SJCRH30 (cell line): Measurements from ENCODE around the gene GNAQ. TPM values are rescaled to one million over a fixed set of nuclear protein-coding genes. Genes with fewer than 3 reads are reported as not detected.
A peak's percentile ranks its signal among the peaks of the same experiment; 100 is the strongest.
"Not testable (repeated sequence)": the region's sequence is repeated elsewhere in the genome, so short reads cannot be mapped to it uniquely, and the experiment has no call there.

Source experiments
- DNase-seq, 2 experiments: peaks; one replicate each; pipeline ENCODE4 v3.0.0-alpha.2; 2015 to 2020
- H3K27ac ChIP-seq: fragments of 250-450 bp; sonication (Bioruptor Pico); 2 replicates; pipeline ENCODE4 v1.5.1; 2020; ENCODE audit warnings: mild to moderate bottlenecking, moderate library complexity
- H3K27me3 ChIP-seq: fragments of 250-450 bp; sonication (Bioruptor Pico); 2 replicates; pipeline ENCODE4 v1.5.1; 2020; ENCODE audit warnings: mild to moderate bottlenecking, moderate library complexity
- H3K36me3 ChIP-seq: fragments of 250-450 bp; sonication (Bioruptor Pico); 2 replicates; pipeline ENCODE4 v1.5.1; 2020; ENCODE audit warnings: mild to moderate bottlenecking, moderate library complexity
- H3K4me1 ChIP-seq: fragments of 250-450 bp; sonication (Bioruptor Pico); 2 replicates; pipeline ENCODE4 v1.5.1; 2020; ENCODE audit warnings: mild to moderate bottlenecking, moderate library complexity
- H3K4me3 ChIP-seq: fragments of 250-450 bp; sonication (Bioruptor Pico); 2 replicates; pipeline ENCODE4 v1.5.1; 2020; ENCODE audit warnings: mild to moderate bottlenecking, moderate library complexity
- H3K9me3 ChIP-seq: fragments of 250-450 bp; sonication (Bioruptor Pico); replicated peaks from 2 replicates; pipeline ENCODE4 v1.5.1; 2020; ENCODE audit warnings: mild to moderate bottlenecking, moderate library complexity
- total RNA-seq: library from RNA; depleted of rRNA; stranded (reverse); fragments of >200 nt; shearing (Covaris generic); gene quantifications from 2 replicates; pipeline ENCODE4 v1.2.3, GENCODE V29; 2014

The GNAQ gene
- total RNA-seq, 1 experiment from 2014 or later, result 28.8 TPM

DNA sequence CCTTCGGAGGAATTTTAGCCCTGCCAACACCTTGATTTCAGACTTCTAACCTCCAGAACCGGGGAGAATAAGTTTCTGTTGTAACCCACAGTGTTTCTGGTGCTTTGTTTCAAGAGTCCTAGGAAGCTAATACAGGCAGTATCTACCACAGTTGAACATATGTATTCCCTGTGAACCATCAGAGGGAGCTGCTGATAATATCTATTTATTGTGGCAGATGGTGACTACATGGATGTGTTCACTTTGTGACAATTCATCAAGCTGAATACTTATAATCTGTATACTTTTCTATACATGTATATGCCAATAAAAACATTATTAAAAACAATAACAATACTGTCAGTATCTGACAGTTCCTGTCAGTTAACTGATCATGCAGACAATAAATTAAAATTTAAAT is 246.3 kb downstream of the GNAQ start:
- H3K36me3 ChIP-seq, result peaks cover 3% of the 10 kb centered on the region; the same call in 1 of the 2 replicates
- no peaks in the 10 kb centered on the region for H3K27me3 ChIP-seq
- H3K4me1 ChIP-seq, result no peaks in the 10 kb centered on the region
- no peaks in the 10 kb centered on the region for H3K9me3 ChIP-seq
- no peak overlapping the region for H3K4me3 ChIP-seq
- H3K27ac ChIP-seq, result no peak overlapping the region
- no peak for DNase-seq

DNA sequence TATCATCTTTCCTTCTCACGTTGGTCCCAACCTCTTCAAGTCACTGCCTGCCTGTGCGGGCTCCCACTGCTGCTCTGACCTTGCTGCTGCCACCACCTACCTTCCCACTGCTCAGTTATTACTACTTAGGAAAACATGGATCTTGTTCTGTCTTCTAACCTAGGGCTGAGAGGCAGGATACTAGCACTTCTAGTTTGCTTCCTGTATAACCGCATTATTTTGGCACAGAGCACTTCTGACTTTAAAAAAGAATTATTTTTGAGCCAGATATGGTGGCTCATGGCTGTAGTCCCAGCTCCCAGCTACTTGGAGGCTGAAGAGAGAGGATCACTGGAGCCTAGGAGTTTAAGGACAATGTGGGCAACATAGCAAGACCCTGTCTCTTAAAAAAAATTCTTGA is 248.1 kb downstream of the GNAQ start:
- Histone ChIP-seq H3K27ac (no peak overlapping the region), H3K4me1 (no peaks in the 10 kb centered on the region), H3K36me3 (peaks cover 3% of the 10 kb centered on the region; the same call in 1 of the 2 replicates), H3K4me3 (no peak overlapping the region), H3K9me3 (no peaks in the 10 kb centered on the region), H3K27me3 (no peaks in the 10 kb centered on the region)
- DNase-seq, result no peak

DNA sequence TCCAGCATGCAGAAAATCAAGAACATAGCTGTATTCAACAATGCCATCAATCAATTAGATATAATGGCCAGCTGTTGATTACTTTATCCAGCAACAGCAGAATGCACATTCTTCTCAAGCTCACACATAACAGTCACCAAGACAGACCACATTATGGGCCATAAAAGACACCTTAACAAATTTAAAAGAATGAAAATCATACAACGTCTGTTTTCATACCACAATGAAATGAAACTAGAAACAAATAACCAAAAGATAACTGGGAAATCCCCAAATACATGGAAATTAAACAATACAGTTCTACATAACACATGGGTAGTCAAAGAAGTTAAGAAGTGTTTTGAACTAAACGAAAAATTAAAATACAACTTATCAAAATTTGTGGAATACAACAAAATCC is 252.6 kb downstream of the GNAQ start:
- Histone ChIP-seq H3K27me3 (no peaks in the 10 kb centered on the region), H3K9me3 (peaks cover 8% of the 10 kb centered on the region), H3K4me1 (no peaks in the 10 kb centered on the region), H3K36me3 (no peaks in the 10 kb centered on the region; the same call in 1 of the 2 replicates), H3K27ac (no peak overlapping the region), H3K4me3 (no peak overlapping the region)
- no peak for DNase-seq

DNA sequence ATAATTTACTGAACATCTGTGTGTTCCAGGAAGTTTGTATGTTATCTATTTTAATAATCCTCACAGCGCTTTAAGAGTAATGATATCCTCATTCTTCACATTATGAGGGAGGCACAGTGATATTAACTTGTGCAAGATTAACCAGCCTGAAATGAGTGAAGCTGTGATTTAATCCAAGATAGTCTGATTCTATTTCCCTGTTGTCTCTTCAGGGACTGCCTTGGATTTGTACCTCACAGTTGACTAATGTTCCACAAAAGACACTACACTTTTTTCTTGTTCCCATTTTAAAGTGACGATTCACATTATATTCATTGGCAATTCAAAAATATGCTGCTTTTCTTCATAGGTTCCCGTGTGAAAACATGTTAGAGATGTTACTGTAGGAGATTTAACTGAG is 258.2 kb downstream of the GNAQ start:
- H3K4me3 ChIP-seq, result no peak overlapping the region
- no peaks in the 10 kb centered on the region for H3K36me3 ChIP-seq
- H3K9me3 ChIP-seq, result peaks cover 8% of the 10 kb centered on the region
- no peak overlapping the region for H3K27ac ChIP-seq
- H3K4me1 ChIP-seq, result no peaks in the 10 kb centered on the region
- DNase-seq, result no peak
- H3K27me3 ChIP-seq, result no peaks in the 10 kb centered on the region

DNA sequence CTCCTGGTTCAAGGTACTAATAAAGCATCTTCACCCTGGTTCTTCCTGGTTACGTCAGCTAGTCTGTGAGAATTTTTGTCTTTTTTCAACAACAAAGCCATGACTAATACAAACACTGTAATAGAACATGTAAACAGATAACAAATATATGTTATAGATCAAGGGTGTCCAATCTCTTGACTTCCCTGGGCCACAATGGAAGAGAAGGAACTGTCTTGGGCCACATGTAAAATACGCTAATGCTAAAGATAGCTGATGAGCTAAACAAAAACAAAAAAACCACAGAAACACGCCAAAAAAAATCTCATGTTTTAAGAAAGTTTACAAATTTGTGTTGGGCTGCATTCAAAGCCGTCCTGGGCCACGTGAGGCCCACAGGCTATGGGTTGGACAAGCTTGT is 259.0 kb downstream of the GNAQ start:
- H3K27ac ChIP-seq, result no peak overlapping the region
- H3K4me1 ChIP-seq, result no peaks in the 10 kb centered on the region
- peaks cover 8% of the 10 kb centered on the region for H3K9me3 ChIP-seq
- no peaks in the 10 kb centered on the region for H3K36me3 ChIP-seq
- no peaks in the 10 kb centered on the region for H3K27me3 ChIP-seq
- DNase-seq, result no peak
- no peak overlapping the region for H3K4me3 ChIP-seq

DNA sequence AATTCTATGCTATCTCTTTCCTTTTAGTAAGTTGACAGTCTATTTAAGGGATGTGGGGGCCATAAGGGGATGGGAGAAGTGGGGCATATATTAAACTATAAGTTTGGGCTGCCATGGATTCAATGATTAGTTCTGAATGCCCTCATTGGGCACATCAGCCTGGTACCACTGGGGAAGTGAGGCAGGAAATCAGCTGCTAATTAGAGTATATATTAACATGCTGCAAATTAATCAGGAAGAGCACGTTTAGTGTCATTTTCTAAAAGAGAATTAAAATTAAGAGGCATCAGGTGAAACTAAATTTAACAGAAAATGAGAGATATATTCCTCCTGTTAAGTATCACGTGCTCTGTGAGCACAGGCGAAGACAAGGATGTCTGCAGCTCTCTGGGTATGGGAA is 260.4 kb downstream of the GNAQ start:
- no peak overlapping the region for H3K27ac ChIP-seq
- peaks cover 3% of the 10 kb centered on the region for H3K9me3 ChIP-seq
- no peaks in the 10 kb centered on the region for H3K36me3 ChIP-seq
- H3K4me3 ChIP-seq, result no peak overlapping the region
- no peak for DNase-seq
- H3K4me1 ChIP-seq, result no peaks in the 10 kb centered on the region
- no peaks in the 10 kb centered on the region for H3K27me3 ChIP-seq

DNA sequence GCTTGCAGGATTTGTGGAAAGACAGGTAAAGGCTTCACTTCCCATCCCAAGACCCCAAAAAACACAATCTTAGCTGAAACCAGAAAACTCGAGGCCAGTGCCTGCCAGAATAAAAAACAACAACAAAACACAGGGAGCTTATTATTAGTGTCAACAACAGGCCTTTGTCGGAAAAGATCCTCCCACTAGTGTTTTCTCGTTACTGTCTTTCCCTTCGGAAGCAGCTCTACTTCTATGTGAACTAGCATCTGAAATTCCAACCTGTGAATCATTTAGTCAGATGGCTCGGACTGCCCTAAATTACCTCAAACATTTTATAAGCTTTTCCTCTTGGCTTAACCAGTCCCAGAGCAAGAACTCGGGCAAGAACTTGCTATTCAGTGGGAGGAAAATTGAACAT is 261.3 kb downstream of the GNAQ start:
- H3K9me3 ChIP-seq, result no peaks in the 10 kb centered on the region
- no peak overlapping the region for H3K27ac ChIP-seq
- H3K4me1 ChIP-seq, result no peaks in the 10 kb centered on the region
- no peak for DNase-seq
- no peak overlapping the region for H3K4me3 ChIP-seq
- no peaks in the 10 kb centered on the region for H3K36me3 ChIP-seq
- no peaks in the 10 kb centered on the region for H3K27me3 ChIP-seq

DNA sequence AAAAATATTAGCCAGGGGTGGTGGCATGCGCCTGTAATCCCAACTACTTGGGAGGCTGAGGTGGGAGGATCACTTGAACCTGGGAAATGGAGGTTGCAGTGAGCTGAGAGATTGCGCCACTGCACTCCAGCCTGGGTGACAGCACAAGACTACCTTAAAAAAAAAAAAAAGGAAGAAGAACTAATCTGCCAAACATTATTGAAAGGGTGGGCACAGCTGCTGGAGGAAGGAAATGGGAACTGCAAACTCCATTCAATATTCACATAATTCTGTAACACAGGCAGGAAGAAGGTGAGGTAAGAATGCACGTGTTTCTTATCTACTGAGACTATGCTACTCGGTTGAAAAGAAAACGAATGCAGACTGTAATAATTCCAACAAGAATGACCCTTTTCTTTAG is 262.4 kb downstream of the GNAQ start:
- Histone ChIP-seq H3K27me3 (no peaks in the 10 kb centered on the region), H3K9me3 (no peaks in the 10 kb centered on the region), H3K4me3 (no peak overlapping the region), H3K27ac (no peak overlapping the region), H3K4me1 (no peaks in the 10 kb centered on the region), H3K36me3 (no peaks in the 10 kb centered on the region)
- DNase-seq, result no peak

DNA sequence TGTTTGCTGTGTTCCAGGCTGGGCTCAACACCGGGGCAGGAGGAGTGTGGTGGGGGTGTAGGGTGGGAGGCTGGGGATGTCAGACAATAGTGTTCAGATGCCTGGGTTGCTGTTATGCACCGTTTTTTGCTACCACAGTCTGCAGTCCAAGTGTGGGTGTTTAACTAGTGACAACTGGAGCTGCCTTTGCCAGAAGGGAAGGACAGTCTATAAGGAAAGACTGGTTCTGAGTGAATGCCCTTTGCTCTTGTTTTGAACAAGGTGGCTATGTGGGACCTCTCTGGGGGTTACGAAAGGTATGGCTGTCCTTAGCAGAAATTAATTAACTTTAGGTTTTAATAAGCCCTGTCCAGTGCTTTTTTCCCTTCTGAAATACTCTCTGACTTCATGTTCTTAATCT is 265.0 kb downstream of the GNAQ start:
- no peak for DNase-seq
- H3K9me3 ChIP-seq, result no peaks in the 10 kb centered on the region
- no peak overlapping the region for H3K4me3 ChIP-seq
- H3K27me3 ChIP-seq, result no peaks in the 10 kb centered on the region
- no peak overlapping the region for H3K27ac ChIP-seq
- no peaks in the 10 kb centered on the region for H3K36me3 ChIP-seq
- H3K4me1 ChIP-seq, result no peaks in the 10 kb centered on the region

DNA sequence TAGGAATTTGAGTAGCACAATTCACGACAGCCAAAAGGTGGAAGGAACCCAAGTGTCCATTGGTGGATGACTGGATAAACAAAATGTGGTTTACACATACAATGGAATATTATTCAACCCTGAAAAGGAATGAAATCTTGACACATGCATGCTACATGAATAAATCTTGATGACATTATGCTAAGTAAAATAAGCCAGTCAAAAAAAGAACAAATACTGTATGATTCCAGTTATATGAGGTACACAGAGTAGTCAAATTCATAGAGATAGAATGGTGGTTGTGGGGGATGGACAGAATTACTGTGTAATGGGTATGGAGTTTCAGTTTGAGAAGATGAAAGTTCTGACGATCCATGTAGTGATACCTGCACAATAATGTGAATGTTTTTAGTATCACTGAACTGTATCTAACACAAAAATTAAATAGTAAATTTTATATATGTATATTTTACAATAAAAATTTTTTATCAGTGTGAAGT is 265.8 kb downstream of the GNAQ start:
- no peaks in the 10 kb centered on the region for H3K4me1 ChIP-seq
- no peaks in the 10 kb centered on the region for H3K36me3 ChIP-seq
- no peak overlapping the region for H3K4me3 ChIP-seq
- H3K27me3 ChIP-seq, result no peaks in the 10 kb centered on the region
- H3K9me3 ChIP-seq, result no peaks in the 10 kb centered on the region
- DNase-seq, result no peak
- H3K27ac ChIP-seq, result no peak overlapping the region

DNA sequence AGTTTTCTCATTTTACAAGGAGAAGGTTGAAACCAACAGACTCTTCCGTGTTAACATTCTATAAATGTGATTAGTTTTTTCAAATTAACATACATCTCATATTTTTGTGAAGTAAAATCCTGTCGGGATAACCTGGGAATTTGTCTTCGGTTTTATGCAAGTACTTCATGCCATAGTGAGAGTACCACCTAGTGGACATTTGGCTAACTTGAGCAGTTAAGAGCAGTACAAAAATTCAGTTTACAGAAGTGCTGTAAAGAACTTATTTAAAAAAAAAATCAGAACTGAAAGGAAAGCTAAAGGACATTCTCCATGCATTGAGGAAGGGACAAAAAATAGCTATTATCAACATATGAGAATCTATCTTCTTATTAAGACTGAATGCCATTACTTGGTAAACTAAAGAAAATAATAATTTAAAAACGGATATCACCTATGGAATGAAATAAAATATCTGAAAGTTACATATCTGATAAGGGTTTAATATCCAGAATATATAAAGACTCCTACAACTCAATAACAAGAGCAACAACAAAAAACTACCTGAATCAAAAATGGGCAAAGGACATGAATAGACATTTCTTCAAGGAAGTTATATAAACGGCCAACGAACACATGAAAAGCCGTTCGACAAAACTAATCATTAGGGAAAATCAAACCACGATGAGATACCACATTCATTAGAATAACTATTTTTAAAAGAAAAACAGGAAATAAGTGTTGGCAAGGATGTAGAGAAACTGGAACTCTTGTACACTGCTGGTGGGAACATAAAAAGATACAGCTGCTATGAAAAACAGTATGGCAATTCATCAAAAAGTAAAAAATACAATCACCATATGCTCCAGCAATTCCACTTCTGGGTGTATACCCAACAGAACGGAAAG is 266.5 kb downstream of the GNAQ start:
- Histone ChIP-seq H3K9me3 (no peaks in the 10 kb centered on the region), H3K4me3 (no peak overlapping the region), H3K4me1 (no peaks in the 10 kb centered on the region), H3K27ac (no peak overlapping the region), H3K36me3 (no peaks in the 10 kb centered on the region), H3K27me3 (no peaks in the 10 kb centered on the region)
- DNase-seq, result peak in 1 of 2 experiments; percentile 40

DNA sequence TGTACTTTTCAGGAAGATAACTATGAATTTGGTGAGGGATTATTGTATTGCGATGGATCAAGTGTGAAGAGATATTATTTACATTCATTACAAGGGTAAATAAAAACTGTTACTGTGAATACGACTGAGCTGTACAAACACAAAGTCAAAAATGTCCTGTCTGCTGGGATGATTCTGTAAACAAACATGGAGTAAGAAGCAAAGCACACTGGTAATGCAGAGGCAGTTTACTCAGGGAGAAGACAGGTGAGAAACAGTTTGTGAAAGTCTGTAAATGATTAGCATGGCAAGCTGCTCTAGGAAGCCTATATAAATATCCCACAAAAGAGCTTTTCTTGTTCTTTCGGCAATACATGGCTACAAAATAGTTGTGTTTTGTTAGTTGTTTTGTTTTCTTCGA is 268.0 kb downstream of the GNAQ start:
- 0 out of 2 replicates have a peak, but pooled peaks cover 3% of the 10 kb centered on the region for H3K9me3 ChIP-seq
- H3K4me3 ChIP-seq, result no peak overlapping the region
- no peak overlapping the region for H3K27ac ChIP-seq
- no peak for DNase-seq
- H3K36me3 ChIP-seq, result peaks cover 4% of the 10 kb centered on the region; the same call in 1 of the 2 replicates
- H3K27me3 ChIP-seq, result no peaks in the 10 kb centered on the region
- H3K4me1 ChIP-seq, result no peaks in the 10 kb centered on the region

DNA sequence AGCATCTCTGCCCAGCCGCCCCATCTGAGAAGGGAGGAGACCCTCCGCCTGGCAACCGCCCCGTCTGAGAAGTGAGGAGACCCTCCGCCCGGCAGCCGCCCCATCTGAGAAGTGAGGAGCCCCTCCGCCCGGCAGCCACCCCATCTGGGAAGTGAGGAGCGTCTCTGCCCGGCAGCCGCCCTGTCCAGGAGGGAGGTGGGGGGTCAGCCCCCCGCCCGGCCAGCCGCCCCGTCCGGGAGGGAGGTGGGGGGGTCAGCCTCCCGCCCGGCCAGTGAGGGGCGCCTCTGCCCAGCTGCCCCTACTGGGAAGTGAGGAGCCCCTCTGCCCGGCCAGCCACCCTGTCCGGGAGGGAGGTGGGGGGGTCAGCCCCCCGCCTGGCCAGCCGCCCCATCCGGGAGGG is 270.7 kb downstream of the GNAQ start:
- H3K4me1 ChIP-seq, H3K36me3 ChIP-seq, H3K27me3 ChIP-seq, H3K4me3 ChIP-seq, DNase-seq, H3K27ac ChIP-seq, H3K9me3 ChIP-seq: not testable (repeated sequence)

DNA sequence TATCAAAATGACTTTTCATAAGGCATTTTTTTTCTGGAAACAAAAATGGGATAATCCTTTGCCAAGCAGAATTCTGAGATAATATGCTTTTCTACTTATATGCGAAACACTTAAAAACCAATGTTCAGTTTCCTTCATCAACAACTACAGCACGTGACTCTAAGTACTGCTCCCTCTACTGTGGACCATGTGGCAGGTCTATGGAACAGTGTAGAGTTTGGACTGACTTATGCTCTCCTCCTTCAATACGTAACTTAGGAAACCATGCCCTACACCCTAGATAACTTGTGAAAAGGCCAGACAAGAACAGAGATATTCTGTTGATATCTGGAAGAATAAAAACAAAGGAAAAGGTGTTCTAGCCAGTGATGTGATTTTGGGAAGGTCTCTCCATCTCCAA is 272.2 kb downstream of the GNAQ start:
- Histone ChIP-seq H3K27me3 (no peaks in the 10 kb centered on the region), H3K27ac (no peak overlapping the region)

DNA sequence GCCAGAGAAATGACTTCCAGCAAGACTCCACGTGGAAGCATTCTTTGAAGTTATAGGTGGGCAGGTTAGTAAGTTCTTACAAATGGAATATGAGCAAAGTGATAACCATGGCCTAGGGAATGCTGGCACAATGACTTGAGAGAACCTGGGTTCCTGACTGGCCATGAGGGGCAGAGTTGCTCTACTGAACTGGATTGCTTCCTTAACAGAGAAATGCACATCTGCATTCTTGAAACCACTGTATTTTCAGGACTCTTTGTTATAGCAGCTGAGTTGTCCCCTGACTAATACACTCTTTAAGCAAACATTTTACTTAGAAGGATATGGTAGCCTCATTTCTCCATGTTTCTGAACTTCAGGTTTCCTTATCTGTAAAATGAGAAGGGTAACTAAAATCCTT is 275.2 kb downstream of the GNAQ start:
- Histone ChIP-seq H3K4me1 (no peaks in the 10 kb centered on the region), H3K27ac (no peak overlapping the region), H3K9me3 (peaks cover 7% of the 10 kb centered on the region; the same call in 1 of the 2 replicates), H3K36me3 (peaks cover 4% of the 10 kb centered on the region; the same call in 1 of the 2 replicates), H3K27me3 (no peaks in the 10 kb centered on the region), H3K4me3 (no peak overlapping the region)
- DNase-seq, result no peak

More for the DNA sequence above, 272.2 kb downstream of the GNAQ start:
- no peak for DNase-seq
- Histone ChIP-seq H3K9me3 (peaks cover 7% of the 10 kb centered on the region; the same call in 1 of the 2 replicates), H3K4me1 (no peaks in the 10 kb centered on the region), H3K36me3 (peaks cover 4% of the 10 kb centered on the region; the same call in 1 of the 2 replicates), H3K4me3 (no peak overlapping the region)

DNA sequence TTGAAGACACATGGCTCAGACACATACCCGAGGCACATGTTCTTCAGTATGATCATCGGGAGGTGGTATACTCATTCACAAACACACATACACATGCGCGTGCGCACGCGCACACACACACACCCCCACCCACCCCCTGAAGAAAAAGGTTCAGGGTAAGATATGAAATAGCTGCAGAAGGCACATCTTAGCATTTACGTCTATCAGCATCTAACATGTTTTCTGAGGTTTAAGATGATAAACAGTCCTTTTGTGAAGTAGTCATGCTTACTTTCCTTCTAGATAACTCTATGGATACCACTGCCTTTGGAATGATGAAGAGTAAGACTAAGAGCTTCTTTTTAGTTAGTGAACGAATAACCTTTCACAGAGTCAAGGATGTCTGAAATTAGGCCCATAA is 278.4 kb downstream of the GNAQ start:
- H3K4me3 ChIP-seq, result no peak overlapping the region
- H3K27me3 ChIP-seq, result no peaks in the 10 kb centered on the region
- no peak overlapping the region for H3K27ac ChIP-seq
- no peak for DNase-seq
- H3K9me3 ChIP-seq, result peaks cover 4% of the 10 kb centered on the region; the same call in 1 of the 2 replicates
- H3K36me3 ChIP-seq, result no peaks in the 10 kb centered on the region
- H3K4me1 ChIP-seq, result no peaks in the 10 kb centered on the region
